ENCODE measurements around the gene SOX8.
A peak's percentile ranks its signal among the peaks of the same experiment; 100 is the strongest.

The SOX8 gene

GRCh38 chr16:997440-998051, 16.0 kb downstream of the SOX8 start:
- intact Hi-C loops (cut with DNase I): no loop called here

GRCh38 chr16:998211-998610, 16.6 kb downstream of the SOX8 start:
- no peak for DNase-seq
- intact Hi-C loops (cut with DNase I): no loop called here

More at GRCh38 chr16:997440-998051, 16.0 kb downstream of the SOX8 start:
- peak in 4 of 10 donors; percentile 62 to 91 (median 89) for DNase-seq

- intact Hi-C loops (cut with DNase I): no loop called here
- no peak for DNase-seq
Measured at GRCh38 chr16:998615-999014, 17.0 kb downstream of the SOX8 start.

GRCh38 chr16:999677-1000076, 18.1 kb downstream of the SOX8 start:
- intact Hi-C loops (cut with DNase I): no loop called here
- no peak for DNase-seq

GRCh38 chr16:1000608-1001007, 19.0 kb downstream of the SOX8 start:
- intact Hi-C loops (cut with DNase I): no loop called here

GRCh38 chr16:1001096-1001495, 19.5 kb downstream of the SOX8 start:
- no peak for DNase-seq

More at GRCh38 chr16:1000608-1001007, 19.0 kb downstream of the SOX8 start:
- no peak for DNase-seq

GRCh38 chr16:1002399-1003166, 21.0 kb downstream of the SOX8 start:
- peak in 1 of 10 donors; percentile 50 for DNase-seq
- intact Hi-C loops (cut with DNase I): no loop called here

More at GRCh38 chr16:1001096-1001495, 19.5 kb downstream of the SOX8 start:
- intact Hi-C loops (cut with DNase I): no loop called here

GRCh38 chr16:1003391-1004347, 22.1 kb downstream of the SOX8 start:
- DNase-seq: no peak
- intact Hi-C loops (cut with DNase I): no loop called here

GRCh38 chr16:1005286-1005685, 23.7 kb downstream of the SOX8 start:
- intact Hi-C loops (cut with DNase I): no loop called here
- DNase-seq: no peak

- intact Hi-C loops (cut with DNase I): no loop called here
- no peak for DNase-seq
Measured at GRCh38 chr16:1006781-1007180, 25.2 kb downstream of the SOX8 start.

- intact Hi-C loops (cut with DNase I): no loop called here
- DNase-seq: no peak
Measured at GRCh38 chr16:1007284-1007850, 25.8 kb downstream of the SOX8 start.

- no peak for DNase-seq
- intact Hi-C loops (cut with DNase I): no loop called here
Measured at GRCh38 chr16:1008085-1008484, 26.5 kb downstream of the SOX8 start.

- DNase-seq: no peak
- intact Hi-C loops (cut with DNase I): no loop called here
Measured at GRCh38 chr16:1009358-1010150, 28.0 kb downstream of the SOX8 start.

GRCh38 chr16:1010251-1010650, 28.7 kb downstream of the SOX8 start:
- intact Hi-C loops (cut with DNase I): no loop called here

GRCh38 chr16:1010815-1011214, 29.2 kb downstream of the SOX8 start:
- DNase-seq: no peak
- intact Hi-C loops (cut with DNase I): no loop called here

More at GRCh38 chr16:1010251-1010650, 28.7 kb downstream of the SOX8 start:
- no peak for DNase-seq

GRCh38 chr16:1011316-1012082, 29.9 kb downstream of the SOX8 start:
- DNase-seq: no peak
- intact Hi-C loops (cut with DNase I): no loop called here

- intact Hi-C loops (cut with DNase I): no loop called here
- no peak for DNase-seq
Measured at GRCh38 chr16:1012135-1012534, 30.6 kb downstream of the SOX8 start.

- no peak for DNase-seq
- intact Hi-C loops (cut with DNase I): no loop called here
Measured at GRCh38 chr16:1012722-1013592, 31.4 kb downstream of the SOX8 start.

Measured in posterior cingulate gyrus (tissue), 11 donors.